Stimulated activated CD8-positive, alpha-beta memory T cell treated with anti-CD3 and anti-CD28 coated beads, Interleukin-12 subunit alpha, Interleukin-12 subunit beta, amount 100 ng/mL, for 1 hour (primary cell): Measurements from ENCODE around the gene TRPM4.
"Not testable (repeated sequence)": the region's sequence is repeated elsewhere in the genome, so short reads cannot be mapped to it uniquely, and the experiment has no call there.

Source experiments
- DNase-seq: peaks from one replicate; pipeline ENCODE4 v3.0.0-alpha.2; 2020; ENCODE audit warnings: low read depth

The TRPM4 gene

GRCh38 chr19:49157445-49158224 is at the start of gene TRPM4:
Gene TRPM4 (plus strand): TSS chr19:49157792. CDS start chr19:49157867, 75 bp downstream.
- no peak for DNase-seq

GRCh38 chr19:49109051-49109450 is 48.5 kb upstream of the TRPM4 start:
- no peak for DNase-seq

GRCh38 chr19:49109569-49110233 is 47.9 kb upstream of the TRPM4 start:
- no peak for DNase-seq

- DNase-seq, result no peak
Observed at GRCh38 chr19:49110567-49110966, 47.0 kb upstream of the TRPM4 start.

- DNase-seq, result no peak
Observed at GRCh38 chr19:49111218-49111998, 46.2 kb upstream of the TRPM4 start.

GRCh38 chr19:49113762-49114629 is 43.6 kb upstream of the TRPM4 start, which contains the start of gene LIN7B:
Gene LIN7B (plus strand): TSS chr19:49114370. CDS start chr19:49114405, 35 bp downstream.
- peak; percentile 37 for DNase-seq

- no peak for DNase-seq
Observed at GRCh38 chr19:49114630-49115363, 42.8 kb upstream of the TRPM4 start.

GRCh38 chr19:49116544-49116943 is 41.0 kb upstream of the TRPM4 start:
- DNase-seq, result no peak

GRCh38 chr19:49117677-49118564 is 39.7 kb upstream of the TRPM4 start:
- no peak for DNase-seq

GRCh38 chr19:49118565-49119410 is 38.8 kb upstream of the TRPM4 start, which contains the start of gene C19orf73:
Gene C19orf73 (minus strand): TSS chr19:49119143. CDS start chr19:49119022, 121 bp downstream.
- peak; percentile 90 for DNase-seq

GRCh38 chr19:49119411-49120324 is 37.9 kb upstream of the TRPM4 start, which contains the start of gene PPFIA3:
Gene PPFIA3 (plus strand): TSS chr19:49119544. CDS start chr19:49127874, 8,330 bp downstream.
- DNase-seq, result no peak

- DNase-seq, result no peak
Observed at GRCh38 chr19:49120325-49120683, 37.3 kb upstream of the TRPM4 start.

- DNase-seq, result no peak
Observed at GRCh38 chr19:49120868-49121267, 36.7 kb upstream of the TRPM4 start.

- DNase-seq, result not testable (repeated sequence)
Observed at GRCh38 chr19:49121841-49122240, 35.8 kb upstream of the TRPM4 start.

GRCh38 chr19:49123285-49123684 is 34.3 kb upstream of the TRPM4 start:
- DNase-seq, result not testable (repeated sequence)

- no peak for DNase-seq
Observed at GRCh38 chr19:49125025-49125731, 32.4 kb upstream of the TRPM4 start.

GRCh38 chr19:49126575-49126974 is 31.0 kb upstream of the TRPM4 start:
- DNase-seq, result no peak
